ENCODE data around the gene SH3TC1.

Gene SH3TC1

DNA sequence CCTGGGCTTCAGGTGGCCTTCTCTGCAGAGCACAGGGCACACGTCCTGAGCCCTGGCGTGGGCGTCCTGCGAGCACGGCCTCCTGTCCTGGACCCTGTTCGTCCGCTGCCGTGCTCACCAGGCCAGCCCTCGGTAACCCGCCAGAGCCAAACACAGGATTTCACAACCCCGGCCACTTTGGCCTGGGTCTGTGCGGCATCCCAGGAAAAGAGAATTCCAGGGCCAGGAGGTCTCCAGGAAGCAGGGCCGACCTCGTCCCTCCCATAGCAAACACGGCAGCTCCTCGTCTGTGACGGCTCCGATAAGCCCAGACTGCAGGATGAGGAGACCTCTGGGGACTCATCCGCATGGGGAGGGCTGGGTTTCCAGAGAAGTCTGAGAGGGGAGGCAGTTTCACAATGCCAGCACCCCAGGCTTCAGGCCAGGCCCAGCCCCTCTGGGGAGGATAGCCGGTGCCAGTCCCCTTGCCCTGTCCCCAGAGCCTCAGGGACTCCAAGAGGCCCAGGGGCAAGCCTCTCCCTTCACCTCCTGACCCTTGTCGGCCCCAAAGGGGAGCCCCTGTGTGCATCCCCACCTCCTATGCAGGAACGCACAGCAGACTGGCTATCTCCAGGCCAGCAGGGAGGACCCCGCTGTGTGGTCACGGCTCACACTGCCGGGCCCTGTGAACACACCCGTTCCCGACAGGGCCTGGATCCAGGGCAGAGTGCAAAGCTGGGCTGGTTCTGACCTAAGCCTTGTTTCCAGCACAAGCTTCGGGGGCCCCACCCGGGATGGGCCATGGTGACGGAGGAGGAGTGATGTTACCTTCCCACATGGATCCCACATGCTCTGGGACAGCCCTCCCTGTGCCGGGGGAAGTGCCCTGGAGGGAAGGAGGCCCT is 48.2 kb downstream of the SH3TC1 start:
- no peak for DNase-seq

DNA sequence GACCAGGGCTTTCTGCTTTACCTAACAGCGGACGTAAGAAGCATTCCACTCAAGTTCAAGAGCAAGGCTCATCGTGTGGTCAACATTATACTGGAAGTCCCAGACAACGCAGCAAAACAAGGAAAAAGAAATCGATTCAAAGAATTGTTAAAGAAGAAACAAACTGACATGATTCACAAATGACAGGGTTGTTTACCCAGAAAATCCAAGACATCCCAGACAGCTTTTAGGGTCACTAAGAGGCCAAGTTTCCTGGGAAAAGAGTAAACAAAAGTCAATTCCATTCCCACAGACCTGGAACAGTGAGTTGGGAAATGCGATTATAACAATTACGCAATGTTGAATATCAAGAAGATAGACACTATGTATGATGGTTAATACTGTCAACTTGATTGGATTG is 49.0 kb downstream of the SH3TC1 start:
- DNase-seq, result no peak

DNA sequence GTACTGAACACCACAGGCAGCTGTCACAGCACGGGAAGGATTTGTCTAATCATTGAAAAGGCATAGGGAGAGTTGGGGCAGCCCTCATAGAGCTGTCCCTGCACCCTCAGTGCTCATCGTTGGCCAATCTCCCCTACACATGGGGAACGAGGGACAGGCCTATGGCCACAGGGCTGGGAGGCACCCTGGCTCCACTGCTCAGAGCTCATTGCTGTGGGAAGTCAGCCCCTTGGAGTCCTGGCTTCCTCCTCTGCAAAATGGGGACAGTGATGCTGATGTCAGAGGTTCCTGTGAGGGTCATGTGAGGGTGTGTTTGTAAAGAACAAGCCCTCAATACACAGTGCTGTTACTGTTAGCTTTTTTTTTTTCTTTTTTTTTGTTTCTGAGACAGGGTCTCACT is 51.1 kb downstream of the SH3TC1 start:
- DNase-seq, result no peak

- no peak for DNase-seq
Measured at GRCh38 chr4:8250637-8251036, 51.5 kb downstream of the SH3TC1 start.

DNA sequence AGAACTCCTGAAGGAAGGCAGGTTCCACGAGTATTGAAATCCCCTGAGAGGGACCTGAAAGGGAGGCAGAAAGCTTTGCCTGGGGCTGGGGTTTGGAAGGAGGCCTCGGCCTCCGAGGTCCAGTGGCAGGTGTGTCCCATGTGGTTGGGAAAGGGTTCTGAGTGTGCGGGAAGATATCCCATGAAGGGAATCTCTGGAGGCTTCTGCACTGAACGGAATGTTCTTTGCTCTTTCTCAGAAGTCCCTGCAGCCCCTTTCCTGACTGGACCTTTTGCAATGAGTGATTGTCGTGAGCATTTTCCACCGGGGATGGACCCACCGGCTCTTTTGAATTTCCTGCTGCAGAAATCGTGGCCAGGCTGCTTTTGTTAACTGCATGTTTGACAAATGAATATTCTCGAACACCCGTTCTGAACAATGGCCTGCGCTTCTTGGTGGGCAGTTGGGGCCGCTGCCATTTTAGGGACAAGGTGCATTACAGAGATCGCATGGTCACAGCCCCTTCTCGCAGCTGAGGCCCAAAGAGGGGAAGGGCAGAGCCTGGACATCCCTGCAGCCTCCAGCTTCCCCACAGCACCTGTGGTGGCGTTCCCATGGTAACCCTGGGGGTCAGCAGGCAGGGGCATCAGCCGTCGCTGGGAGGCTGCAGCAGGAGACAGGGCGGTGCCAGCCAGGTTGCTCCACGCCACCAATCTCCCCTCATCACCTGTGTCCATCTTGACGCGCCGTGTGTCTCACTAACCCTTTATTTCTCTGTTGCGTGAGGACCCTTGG is 52.2 kb downstream of the SH3TC1 start:
- DNase-seq, result no peak

GRCh38 chr4:8252301-8253173 is 53.4 kb downstream of the SH3TC1 start:
- DNase-seq, result no peak

- DNase-seq, result no peak
Measured at GRCh38 chr4:8254076-8254475, 55.0 kb downstream of the SH3TC1 start.

DNA sequence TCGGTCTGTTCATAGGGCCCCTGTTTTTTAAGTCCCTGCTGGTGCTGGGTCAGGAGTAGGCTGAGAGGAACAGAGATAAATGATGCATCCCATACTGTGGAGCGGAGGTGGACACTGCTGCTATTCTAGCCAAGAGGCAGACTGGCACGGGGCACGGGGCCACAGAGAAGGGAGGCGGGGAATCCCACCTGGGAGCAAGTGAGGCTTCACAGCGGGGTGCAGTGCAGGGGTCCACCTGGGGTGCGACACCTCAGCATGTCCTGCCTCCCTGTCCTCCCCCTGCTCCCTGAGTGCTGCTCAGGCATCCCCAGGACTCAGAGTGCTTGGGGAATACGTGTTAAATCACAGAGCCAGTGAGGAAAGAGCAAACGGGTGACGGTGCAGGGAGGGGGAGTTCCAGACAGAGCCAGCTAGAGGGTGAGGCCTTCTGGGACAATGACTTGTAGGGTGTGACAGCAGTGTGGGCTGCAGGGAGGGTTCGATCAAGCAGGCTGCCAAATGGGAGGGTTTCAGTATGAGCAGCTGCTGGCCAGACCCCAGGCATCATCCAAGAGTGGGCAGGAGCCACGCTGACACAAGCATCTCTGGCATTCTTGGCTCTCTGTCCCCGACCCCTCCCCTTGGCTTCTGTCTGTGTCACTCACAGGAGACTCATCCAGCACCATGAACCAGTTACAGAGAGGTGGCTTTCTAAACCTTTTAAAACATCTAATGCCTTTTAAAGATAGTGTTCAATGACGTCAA is 56.8 kb downstream of the SH3TC1 start:
- DNase-seq, result peak; percentile 84

- DNase-seq, result no peak
Measured at GRCh38 chr4:8257854-8258253, 58.8 kb downstream of the SH3TC1 start.

- DNase-seq, result no peak
Measured at GRCh38 chr4:8258552-8259212, 59.6 kb downstream of the SH3TC1 start.

DNA sequence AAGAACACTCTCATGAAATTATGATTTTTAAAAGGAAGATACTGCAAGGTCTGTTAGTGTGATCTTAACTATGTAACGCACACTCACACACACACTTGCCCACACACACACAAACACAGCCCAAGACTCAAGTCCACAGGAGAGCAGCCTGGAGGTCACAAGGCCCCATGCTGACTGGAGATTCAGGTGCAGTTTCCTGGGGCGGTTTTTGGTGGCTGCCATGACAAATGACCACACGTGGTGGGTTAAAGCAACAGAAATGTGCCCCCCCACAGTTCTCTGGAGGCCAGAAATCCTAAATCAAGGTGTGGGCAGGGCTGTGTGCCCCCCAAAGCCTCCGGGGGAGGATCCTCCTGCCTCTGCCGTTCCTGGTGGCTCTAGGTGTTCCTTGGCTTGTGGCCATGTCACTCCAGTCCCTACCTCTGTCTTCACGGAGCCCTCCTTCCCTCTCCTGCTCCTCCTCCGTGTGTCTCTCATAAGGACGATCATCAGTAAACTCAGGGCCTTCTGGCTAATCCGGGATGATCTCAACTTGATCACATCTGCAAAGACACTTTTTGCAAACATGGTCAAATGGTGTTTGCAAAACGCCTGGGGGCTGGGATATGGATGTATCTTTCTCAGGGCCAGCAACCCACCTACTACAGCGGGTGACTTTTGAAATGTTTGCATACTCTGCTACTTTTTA is 60.8 kb downstream of the SH3TC1 start:
- no peak for DNase-seq

- DNase-seq, result no peak
Measured at GRCh38 chr4:8260656-8261111, 61.6 kb downstream of the SH3TC1 start.

DNA sequence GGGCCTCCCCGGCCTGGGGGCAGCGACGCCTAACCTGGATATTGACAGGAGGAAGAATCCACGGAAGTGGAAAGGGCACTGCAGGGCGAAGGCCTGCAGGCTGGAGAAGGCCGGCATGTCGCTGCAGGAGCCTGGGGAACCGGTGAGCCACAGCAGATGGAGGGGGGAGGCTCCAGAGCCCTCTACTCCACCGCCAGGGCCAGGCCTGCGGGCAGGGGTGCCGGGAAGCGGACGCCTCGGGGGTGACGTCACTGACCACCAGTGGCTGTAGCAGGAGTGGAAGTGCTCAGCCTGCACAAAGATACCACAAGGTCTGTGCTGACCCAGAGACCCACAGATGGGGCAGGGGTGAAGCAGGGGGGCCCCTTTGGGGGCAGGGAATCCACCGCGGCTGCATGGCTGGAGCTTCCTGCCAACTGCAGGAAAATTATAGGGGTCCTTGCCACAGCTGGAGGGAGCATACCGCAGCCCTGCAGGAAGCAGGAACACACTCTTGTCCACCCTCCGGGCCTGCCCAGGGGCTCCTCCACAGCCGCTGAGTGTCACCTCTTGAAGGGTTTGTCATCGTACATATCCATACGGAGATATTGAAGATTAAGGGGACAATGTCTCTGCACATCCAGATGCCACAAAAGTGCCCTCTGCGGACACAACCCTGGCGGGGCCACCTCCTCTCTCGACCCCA is 62.9 kb downstream of the SH3TC1 start:
- DNase-seq, result peak; percentile 85

GRCh38 chr4:8262637-8263322 is 63.7 kb downstream of the SH3TC1 start:
- DNase-seq, result no peak

GRCh38 chr4:8263397-8263796 is 64.3 kb downstream of the SH3TC1 start:
- DNase-seq, result no peak

DNA sequence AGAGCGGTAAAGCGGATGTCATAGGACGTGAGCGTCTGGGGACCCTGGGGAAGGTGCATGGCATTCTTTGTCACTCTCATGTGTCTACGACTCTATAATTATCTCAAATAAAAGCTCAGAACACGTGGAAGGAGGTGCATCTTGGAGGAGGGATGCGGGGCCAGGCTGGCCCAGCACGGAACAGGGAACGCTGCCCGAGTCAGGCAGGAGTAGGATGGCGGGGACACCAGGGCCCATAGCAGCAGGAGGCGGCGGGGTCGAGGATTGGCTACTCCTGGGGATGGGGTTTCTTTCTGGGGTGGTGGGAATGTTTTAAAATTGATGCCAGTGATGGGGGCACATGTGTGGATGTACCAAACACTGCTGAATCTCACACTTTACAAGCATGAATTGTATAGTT is 65.0 kb downstream of the SH3TC1 start:
- no peak for DNase-seq

GRCh38 chr4:8265171-8265929 is 66.3 kb downstream of the SH3TC1 start:
- DNase-seq, result no peak

- DNase-seq, result no peak
Measured at GRCh38 chr4:8266088-8266487, 67.0 kb downstream of the SH3TC1 start.

DNA sequence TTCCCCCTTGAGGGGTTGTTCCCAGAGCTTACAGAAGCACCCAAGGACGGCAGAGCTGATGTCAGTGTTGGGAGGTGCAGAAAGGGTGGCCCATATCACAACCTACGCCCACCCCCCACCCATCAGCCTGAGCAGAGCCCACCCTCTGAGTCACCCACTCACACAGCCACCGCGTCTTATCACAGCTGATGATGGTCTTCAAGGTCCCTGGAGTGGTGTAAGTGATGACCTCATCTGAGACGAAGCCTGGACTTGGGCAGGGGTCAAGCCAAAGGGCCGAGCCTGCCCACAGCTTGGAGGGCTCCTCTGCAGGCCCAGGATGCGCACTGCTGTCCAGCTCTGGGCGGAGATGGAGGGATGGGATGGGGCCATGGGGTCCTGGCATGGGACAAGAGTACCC is 67.4 kb downstream of the SH3TC1 start:
- DNase-seq, result no peak

Data from left hindlimb (tissue), 1 donor.